ENCODE measurements around the gene ACSL5. TPM values are rescaled to one million over a fixed set of nuclear protein-coding genes. Genes with fewer than 3 reads are reported as not detected.

Gene ACSL5
- total and polyA plus RNA-seq, 2 of the 8 experiments (the other 6 are each of a cell fraction or from before 2014, with no cell fraction given) = not detected

DNA sequence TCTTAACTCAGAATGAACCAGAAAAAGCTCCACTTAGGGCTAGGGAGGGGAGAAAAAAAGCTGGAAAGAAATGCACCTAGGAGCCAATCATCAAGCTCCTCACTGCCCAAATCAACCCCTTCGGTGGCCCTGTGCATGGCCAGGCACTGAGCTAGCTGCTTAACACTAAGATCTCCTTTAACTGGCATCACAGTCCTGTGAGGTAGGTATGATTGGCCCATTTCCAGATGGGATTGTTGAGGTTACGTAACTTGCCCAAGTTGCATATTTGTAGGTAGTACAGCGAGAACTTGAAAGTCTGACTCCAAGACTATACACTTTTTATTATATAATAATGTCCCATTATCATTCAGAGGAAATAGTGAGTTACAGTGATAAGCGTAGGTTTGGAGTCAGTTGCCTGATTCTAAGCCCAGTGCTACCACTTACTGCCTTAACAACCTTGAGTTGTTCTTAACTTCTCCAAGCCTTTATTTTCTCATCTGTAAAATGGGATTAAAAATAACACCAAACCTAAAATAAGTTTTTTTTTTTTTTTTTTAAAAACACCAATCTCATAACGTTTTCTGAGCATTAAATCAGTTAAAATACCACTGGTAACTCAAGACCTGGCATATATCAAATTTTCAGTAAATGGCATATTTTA, 37.2 kb upstream of the ACSL5 start:
- Histone ChIP-seq H2AK5ac (ENCODE audit: low read depth, low read length) (no peak overlapping the region), H3K27ac (ENCODE audit: low read depth, low read length) (no peak overlapping the region), H2BK5ac (ENCODE audit: low read depth, low read length) (no peak overlapping the region), H2AFZ (ENCODE audit: low read length) (peak overlapping the region; percentile 71; the same call in 1 of the 2 replicates), H2BK12ac (ENCODE audit: low read depth, low read length) (no peak overlapping the region), H3K23ac (ENCODE audit: insufficient read length) (no peak overlapping the region), H3K14ac (ENCODE audit: insufficient read length) (no peak overlapping the region), H3K9ac (replicated peaks in 1 of 4; ENCODE audit: extremely low read depth in 1 of 4, low read depth in 3 of 4, low read length in 3 of 4) (no peak overlapping the region), H4K20me1 (replicated peaks in 1 of 2; ENCODE audit: control insufficient read depth in 1 of 2, insufficient read depth in 2 of 2, low read length in 2 of 2) (no peaks in the 10 kb centered on the region), H3K79me2 (ENCODE audit: control insufficient read depth in 1 of 2, insufficient read depth in 2 of 2, low read length in 2 of 2) (no peaks in the 10 kb centered on the region), H4K5ac (ENCODE audit: insufficient read length, low read depth, low read length) (no peak overlapping the region), H3K4me1 (replicated peaks in 1 of 4; ENCODE audit: control insufficient read depth in 3 of 4, insufficient read depth in 4 of 4, low read length in 3 of 4) (no peaks in the 10 kb centered on the region), H3K9me3 (ENCODE audit: insufficient read depth in 2 of 2, low read depth in 1 of 2, low read length in 1 of 2) (no peaks in the 10 kb centered on the region), H4K91ac (replicated peaks; ENCODE audit: insufficient read length, low read length) (no peak overlapping the region), H2BK15ac (ENCODE audit: low read length) (no peak overlapping the region), H3K18ac (ENCODE audit: extremely low read depth, low read length) (no peak overlapping the region), H3K27me3 (replicated peaks in 1 of 4; ENCODE audit: control insufficient read depth in 3 of 4, extremely low read depth in 1 of 4, insufficient read depth in 3 of 4, low read length in 3 of 4) (no peaks in the 10 kb centered on the region), H3K79me1 (ENCODE audit: low read depth, low read length) (no peaks in the 10 kb centered on the region), H2BK120ac (replicated peaks; ENCODE audit: low read depth, low read length) (no peak overlapping the region), H3K23me2 (ENCODE audit: low read depth, low read length) (no peaks in the 10 kb centered on the region), H3K4me2 (ENCODE audit: insufficient read depth in 1 of 2, low read depth in 2 of 2, low read length in 2 of 2) (no peak overlapping the region), H3K36me3 (ENCODE audit: control insufficient read depth in 2 of 4, insufficient read depth in 4 of 4, low read length in 3 of 4) (no peaks in the 10 kb centered on the region), H3K56ac (replicated peaks; ENCODE audit: insufficient read length, low read depth, low read length) (no peak overlapping the region), H4K8ac (ENCODE audit: extremely low read depth, insufficient read depth, low read length) (no peak overlapping the region), H2BK20ac (ENCODE audit: low read length) (no peak overlapping the region), H3K4me3 (ENCODE audit: extremely low read depth in 1 of 4, insufficient read depth in 2 of 4, low read depth in 3 of 4, low read length in 4 of 4) (no peak overlapping the region), H3K4ac (replicated peaks; ENCODE audit: insufficient read length, low read depth, low read length) (no peak overlapping the region)
- DNase-seq (ENCODE audit: low read depth in 1 of 2, low spot score in 2 of 2) (no peak), FAIRE-seq (no peak)
- 89% methylated on average over 5 of the region's 5 CpGs; no CpG with 5 or more reads in 1 of the 2 experiments for WGBS, 2 experiments (ENCODE audit: extremely low coverage in 1 of 2, insufficient coverage in 1 of 2, insufficient read length in 1 of 2, insufficient replicate concordance in 2 of 2, low coverage in 1 of 2, low lambda C conversion rate in 2 of 2, missing lambda C conversion rate in 1 of 2)
- CTCF ChIA-PET (ENCODE audit: partially characterized antibody) = interaction anchor here (0.8 to 1.6 kb wide), 2 partner anchors 13 to 21 kb away, joined by 3 read pairs; no protein-coding TSS in a partner anchor
- POLR2A ChIA-PET (ENCODE audit: partially characterized antibody) = no interaction called here
- TF ChIP-seq KDM4A (IDR thresholded peaks at IDR 0.05; ENCODE audit: low read depth, low read length, severe bottlenecking) (no peak), TEAD4 (IDR thresholded peaks at IDR 0.05; ENCODE audit: low read depth, low read length) (no peak), RBBP5 (IDR thresholded peaks at IDR 0.05; ENCODE audit: borderline replicate concordance, low read depth, low read length) (no peak), SRF (IDR thresholded peaks at IDR 0.05; ENCODE audit: low read depth, low read length) (no peak), SP4 (IDR thresholded peaks at IDR 0.05; ENCODE audit: low read length) (no peak), JUND (IDR thresholded peaks at IDR 0.05; ENCODE audit: low read length) (no peak), CHD1 (IDR thresholded peaks at IDR 0.05; ENCODE audit: low read depth, low read length) (no peak), EP300 (IDR thresholded peaks at IDR 0.05; ENCODE audit: borderline replicate concordance in 1 of 2, low read depth in 2 of 2, low read length in 2 of 2) (no peak)
- TF ChIP-seq, protein P1, sequence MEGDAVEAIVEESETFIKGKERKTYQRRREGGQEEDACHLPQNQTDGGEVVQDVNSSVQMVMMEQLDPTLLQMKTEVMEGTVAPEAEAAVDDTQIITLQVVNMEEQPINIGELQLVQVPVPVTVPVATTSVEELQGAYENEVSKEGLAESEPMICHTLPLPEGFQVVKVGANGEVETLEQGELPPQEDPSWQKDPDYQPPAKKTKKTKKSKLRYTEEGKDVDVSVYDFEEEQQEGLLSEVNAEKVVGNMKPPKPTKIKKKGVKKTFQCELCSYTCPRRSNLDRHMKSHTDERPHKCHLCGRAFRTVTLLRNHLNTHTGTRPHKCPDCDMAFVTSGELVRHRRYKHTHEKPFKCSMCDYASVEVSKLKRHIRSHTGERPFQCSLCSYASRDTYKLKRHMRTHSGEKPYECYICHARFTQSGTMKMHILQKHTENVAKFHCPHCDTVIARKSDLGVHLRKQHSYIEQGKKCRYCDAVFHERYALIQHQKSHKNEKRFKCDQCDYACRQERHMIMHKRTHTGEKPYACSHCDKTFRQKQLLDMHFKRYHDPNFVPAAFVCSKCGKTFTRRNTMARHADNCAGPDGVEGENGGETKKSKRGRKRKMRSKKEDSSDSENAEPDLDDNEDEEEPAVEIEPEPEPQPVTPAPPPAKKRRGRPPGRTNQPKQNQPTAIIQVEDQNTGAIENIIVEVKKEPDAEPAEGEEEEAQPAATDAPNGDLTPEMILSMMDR (IDR thresholded peaks at IDR 0.05; ENCODE audit: control extremely low read depth in 1 of 3, insufficient read depth in 1 of 3, low read depth in 1 of 3, low read length in 3 of 3) = no peak
